H54 (cell line): Measurements from ENCODE around the gene KNCN.

ENCODE experiments used
- DNase-seq: peaks from one replicate; pipeline ENCODE4 v3.0.0; 2011; ENCODE audit warnings: low spot score, mixed read lengths; ENCODE audit not compliant: insufficient read length
- FAIRE-seq: peaks from 3 replicates; lab custom pipeline; 2011; peaks lifted over from hg19 to GRCh38; lab: Jason Lieb, UNC
- POLR2A ChIP-seq: IDR thresholded peaks from 2 replicates; pipeline ENCODE4 v1.6.1; 2011; ENCODE audit warnings: low read depth, mild to moderate bottlenecking, low read length

Gene KNCN

GRCh38 chr1:46503421-46503820 lies 48.0 kb downstream of the KNCN start:
- no peak for FAIRE-seq
- TF ChIP-seq POLR2A: no peak
- no peak for DNase-seq

- FAIRE-seq (no peak), DNase-seq (no peak)
- no peak for TF ChIP-seq POLR2A
These were observed 49.9 kb downstream of the KNCN start for GRCh38 chr1:46501528-46501927.

GRCh38 chr1:46497665-46498064 lies 53.8 kb downstream of the KNCN start:
- TF ChIP-seq POLR2A: no peak
- FAIRE-seq: no peak
- DNase-seq: no peak

GRCh38 chr1:46497020-46497419 lies 54.4 kb downstream of the KNCN start:
- no peak for FAIRE-seq
- TF ChIP-seq POLR2A: no peak
- no peak for DNase-seq

- DNase-seq (no peak), FAIRE-seq (no peak)
- no peak for TF ChIP-seq POLR2A
These were observed 54.9 kb downstream of the KNCN start for GRCh38 chr1:46496505-46496904.

GRCh38 chr1:46495778-46496177 lies 55.7 kb downstream of the KNCN start:
- no peak for DNase-seq
- no peak for FAIRE-seq
- no peak for TF ChIP-seq POLR2A
